SJSA1 (cell line): ENCODE measurements around the gene WFDC1. TPM values are rescaled to one million over a fixed set of nuclear protein-coding genes. Genes with fewer than 3 reads are reported as not detected.

Source experiments
- DNase-seq, 2 experiments: peaks; one replicate each; pipeline ENCODE4 v3.0.0-alpha.2; 2015 to 2020; ENCODE audit warnings: low spot score in 2 of 2, low read depth in 1 of 2
- H3K27ac ChIP-seq: fragments of 250-450 bp; sonication (Bioruptor Pico); 2 replicates; pipeline ENCODE4 v1.5.1; 2020; ENCODE audit warnings: mild to moderate bottlenecking, moderate library complexity
- H3K27me3 ChIP-seq: fragments of 250-450 bp; sonication (Bioruptor Pico); replicated peaks from 2 replicates; pipeline ENCODE4 v1.5.1; 2020; ENCODE audit warnings: mild to moderate bottlenecking, moderate library complexity
- H3K36me3 ChIP-seq: fragments of 250-450 bp; sonication (Bioruptor Pico); 2 replicates; pipeline ENCODE4 v1.5.1; 2020; ENCODE audit warnings: mild to moderate bottlenecking
- H3K4me1 ChIP-seq: fragments of 250-450 bp; sonication (Bioruptor Pico); replicated peaks from 2 replicates; pipeline ENCODE4 v1.6.1; 2021; ENCODE audit warnings: mild to moderate bottlenecking
- H3K4me3 ChIP-seq: fragments of 250-450 bp; sonication (Bioruptor Pico); 2 replicates; pipeline ENCODE4 v1.5.1; 2020; ENCODE audit warnings: mild to moderate bottlenecking
- H3K9me3 ChIP-seq: fragments of 250-450 bp; sonication (Bioruptor Pico); replicated peaks from 2 replicates; pipeline ENCODE4 v1.5.1; 2020; ENCODE audit warnings: mild to moderate bottlenecking
- total RNA-seq: library from RNA; depleted of rRNA; stranded (reverse); fragments of >200 nt; shearing (Covaris generic); gene quantifications from 2 replicates; pipeline ENCODE4 v1.2.3, GENCODE V29; 2014

WFDC1 gene
- total RNA-seq, 1 experiment from 2014 or later: 143 TPM

DNA sequence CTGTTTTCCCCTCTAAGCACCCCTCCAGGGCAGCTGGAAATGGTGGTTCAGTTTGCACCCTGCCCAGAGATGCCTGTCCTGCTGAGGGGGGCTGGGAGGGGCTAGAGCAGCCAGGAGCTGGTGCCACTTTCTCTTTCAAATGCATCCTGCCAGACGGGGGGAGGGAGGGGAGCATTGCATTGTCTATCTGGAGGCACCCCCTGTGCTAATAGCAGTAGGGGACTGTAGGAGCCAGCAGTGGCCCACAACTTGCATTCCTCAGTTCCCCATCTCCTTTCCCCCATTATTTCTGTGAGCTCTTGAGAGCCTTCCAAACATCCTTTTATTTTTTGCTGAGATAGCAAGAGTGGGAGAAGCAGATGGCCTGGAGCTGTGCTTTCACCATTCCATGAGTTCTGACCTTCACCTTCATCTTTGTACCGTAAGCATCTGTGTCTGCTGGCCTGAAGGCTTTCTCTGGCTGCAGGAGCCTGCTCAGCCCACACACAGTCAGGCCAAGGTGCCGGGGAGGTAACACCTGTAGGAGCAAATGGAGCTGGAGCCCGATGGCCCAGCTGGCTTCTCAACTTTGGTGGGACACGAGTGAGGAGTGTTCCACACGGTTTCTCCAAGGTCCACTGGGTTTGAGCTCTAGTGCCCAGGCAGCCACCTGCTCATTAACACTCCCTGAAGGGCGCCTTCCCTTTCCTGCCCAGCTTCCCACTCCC lies 5.2 kb downstream of the WFDC1 start:
- Histone ChIP-seq H3K4me3 (no peak overlapping the region), H3K9me3 (no peaks in the 10 kb centered on the region), H3K4me1 (peaks cover 79% of the 10 kb centered on the region), H3K36me3 (peaks cover 17% of the 10 kb centered on the region), H3K27me3 (no peaks in the 10 kb centered on the region), H3K27ac (no peak overlapping the region)
- no peak for DNase-seq

DNA sequence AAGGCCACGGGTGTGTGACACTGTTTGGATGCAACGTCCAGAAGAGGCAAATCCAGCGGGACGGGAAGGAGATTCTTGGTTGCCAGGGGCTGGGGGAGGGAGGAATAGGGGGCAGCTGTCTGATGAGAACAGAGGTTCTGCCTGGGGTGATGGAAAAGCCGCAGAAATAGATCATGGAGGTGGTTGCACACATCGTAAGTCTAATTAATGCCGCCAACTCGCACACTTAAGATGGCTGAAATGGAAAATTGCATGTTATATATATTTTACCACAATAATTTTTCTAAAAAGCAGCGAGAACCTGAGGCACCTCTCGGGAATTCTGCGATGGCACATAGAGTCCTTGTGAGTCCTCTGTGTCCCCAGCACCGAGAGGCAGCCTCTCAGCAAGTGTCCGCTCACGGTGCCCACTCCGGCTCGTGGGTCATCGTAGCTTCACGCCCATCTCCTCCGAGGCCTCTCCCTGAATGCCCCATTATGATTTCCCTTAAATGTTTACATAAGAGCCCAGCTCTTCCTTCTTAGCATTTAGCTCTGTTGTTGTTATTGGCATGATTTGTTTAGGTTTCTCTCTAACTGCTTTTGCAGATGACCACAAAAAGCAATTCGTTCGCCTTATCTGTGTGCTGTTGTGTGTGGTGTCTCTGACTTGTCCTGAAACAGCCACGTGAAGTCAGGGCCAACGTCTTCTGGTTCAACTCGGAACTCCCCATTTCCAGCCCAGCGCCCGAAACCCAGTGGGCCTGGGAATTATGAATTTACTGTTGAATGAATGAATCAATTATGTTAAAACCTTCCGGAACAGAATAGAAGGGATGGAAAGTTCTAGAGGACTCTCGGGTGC lies 7.7 kb downstream of the WFDC1 start:
- H3K36me3 ChIP-seq: peaks cover 14% of the 10 kb centered on the region
- no peaks in the 10 kb centered on the region for H3K27me3 ChIP-seq
- no peak overlapping the region for H3K4me3 ChIP-seq
- DNase-seq: peak; percentile 75 to 88
- peak overlapping the region; percentile 70 for H3K27ac ChIP-seq
- H3K9me3 ChIP-seq: no peaks in the 10 kb centered on the region
- H3K4me1 ChIP-seq: peaks cover 57% of the 10 kb centered on the region

- Histone ChIP-seq H3K4me1 (peaks cover 53% of the 10 kb centered on the region), H3K9me3 (no peaks in the 10 kb centered on the region), H3K4me3 (no peak overlapping the region), H3K27me3 (no peaks in the 10 kb centered on the region), H3K36me3 (peaks cover 14% of the 10 kb centered on the region), H3K27ac (peak overlapping the region; percentile 70)
- DNase-seq: peak; percentile 71 to 83
These were observed 8.3 kb downstream of the WFDC1 start for GRCh38 chr16:84303023-84303422.

GRCh38 chr16:84303516-84303915 lies 8.8 kb downstream of the WFDC1 start:
- peak overlapping the region; percentile 70 for H3K27ac ChIP-seq
- no peak overlapping the region for H3K4me3 ChIP-seq
- H3K4me1 ChIP-seq: peaks cover 51% of the 10 kb centered on the region
- H3K36me3 ChIP-seq: peaks cover 14% of the 10 kb centered on the region
- no peaks in the 10 kb centered on the region for H3K27me3 ChIP-seq
- no peak for DNase-seq
- no peaks in the 10 kb centered on the region for H3K9me3 ChIP-seq

DNA sequence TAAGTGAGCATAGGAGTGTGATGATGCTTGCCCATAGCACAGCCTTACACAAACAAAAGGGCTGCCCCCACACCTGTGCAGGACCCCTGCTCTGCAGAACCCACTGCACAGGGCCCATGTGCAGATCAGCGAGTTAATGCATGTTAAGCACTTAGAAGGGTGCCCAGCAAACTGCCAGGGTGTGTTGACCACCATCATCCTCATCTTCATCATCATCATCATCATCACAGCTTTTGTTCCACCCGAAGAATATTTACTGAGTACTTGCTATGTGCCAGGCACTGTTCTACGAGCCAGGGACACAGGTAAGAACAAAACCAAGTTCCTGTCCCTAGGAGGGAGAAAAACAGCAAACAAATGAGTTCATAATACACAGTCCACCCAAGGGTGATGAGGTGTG lies 11.9 kb downstream of the WFDC1 start:
- peaks cover 35% of the 10 kb centered on the region for H3K4me1 ChIP-seq
- no peak for DNase-seq
- H3K27me3 ChIP-seq: no peaks in the 10 kb centered on the region
- H3K4me3 ChIP-seq: no peak overlapping the region
- peaks cover 5% of the 10 kb centered on the region for H3K36me3 ChIP-seq
- no peaks in the 10 kb centered on the region for H3K9me3 ChIP-seq
- H3K27ac ChIP-seq: no peak overlapping the region

DNA sequence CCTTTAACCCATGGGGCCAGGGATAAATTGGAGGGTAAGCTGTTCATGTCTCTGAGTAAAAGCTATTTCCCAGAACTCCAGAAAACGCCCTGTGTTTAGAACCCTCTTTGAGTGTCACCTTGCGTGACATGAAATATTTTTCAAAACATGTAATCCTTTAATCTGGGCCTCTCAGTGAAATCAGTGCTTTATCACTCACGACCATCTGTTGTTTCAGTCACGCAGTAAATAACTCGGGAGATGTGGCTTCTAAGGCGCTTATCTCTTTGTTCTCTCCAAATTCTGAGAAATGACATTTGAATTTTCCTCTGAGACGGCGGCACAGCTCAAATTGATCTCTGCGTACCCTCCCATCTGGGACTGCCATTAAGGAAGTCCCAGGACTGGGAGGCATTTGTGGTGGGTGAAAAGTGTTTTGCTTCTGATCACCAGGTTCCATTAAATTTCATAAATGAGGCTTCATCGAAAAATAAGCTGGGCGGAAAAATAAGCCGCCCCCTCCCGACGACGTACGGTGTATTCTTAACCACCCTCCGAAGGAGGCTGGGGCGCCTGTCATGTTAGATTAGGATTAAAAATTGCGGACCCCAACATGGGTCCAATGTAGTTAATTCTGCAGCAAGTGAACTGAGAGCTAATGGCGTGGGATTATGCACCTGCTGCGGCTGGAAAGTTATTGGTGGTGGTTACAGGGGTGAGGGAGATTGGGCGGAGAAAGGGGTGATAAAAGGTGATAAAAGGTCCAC lies 12.7 kb downstream of the WFDC1 start:
- peaks cover 27% of the 10 kb centered on the region for H3K4me1 ChIP-seq
- H3K4me3 ChIP-seq: no peak overlapping the region
- H3K9me3 ChIP-seq: no peaks in the 10 kb centered on the region
- no peak overlapping the region for H3K27ac ChIP-seq
- DNase-seq: no peak
- H3K36me3 ChIP-seq: no peaks in the 10 kb centered on the region
- no peaks in the 10 kb centered on the region for H3K27me3 ChIP-seq

- DNase-seq: peak; percentile 59 to 75
- H3K27me3 ChIP-seq: no peaks in the 10 kb centered on the region
These were observed 13.4 kb downstream of the WFDC1 start for GRCh38 chr16:84308120-84308519.

DNA sequence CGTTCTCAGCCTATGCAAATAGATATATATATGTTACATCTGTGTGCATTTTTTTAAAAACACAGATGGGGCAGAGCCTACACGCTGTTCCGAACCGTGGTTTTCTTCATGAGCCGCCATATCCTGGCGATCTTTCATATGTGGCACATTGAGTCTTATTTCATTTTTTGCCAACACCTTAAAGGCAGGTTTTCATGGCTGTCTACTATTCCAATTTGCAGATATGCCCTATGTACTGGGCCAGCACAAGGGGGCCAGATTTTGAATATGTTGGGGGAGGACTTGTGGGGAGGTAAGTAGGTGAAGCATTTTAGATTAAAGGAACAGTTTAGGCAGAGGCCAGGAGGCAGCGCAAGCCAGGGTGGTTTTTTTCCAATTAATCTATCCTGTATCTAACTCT lies 16.0 kb downstream of the WFDC1 start:
- H3K4me1 ChIP-seq: no peaks in the 10 kb centered on the region; the same call in 1 of the 2 replicates
- no peaks in the 10 kb centered on the region for H3K27me3 ChIP-seq

More at GRCh38 chr16:84308120-84308519, 13.4 kb downstream of the WFDC1 start:
- Histone ChIP-seq H3K36me3 (no peaks in the 10 kb centered on the region), H3K9me3 (no peaks in the 10 kb centered on the region), H3K27ac (no peak overlapping the region), H3K4me3 (no peak overlapping the region), H3K4me1 (peaks cover 20% of the 10 kb centered on the region)

DNA sequence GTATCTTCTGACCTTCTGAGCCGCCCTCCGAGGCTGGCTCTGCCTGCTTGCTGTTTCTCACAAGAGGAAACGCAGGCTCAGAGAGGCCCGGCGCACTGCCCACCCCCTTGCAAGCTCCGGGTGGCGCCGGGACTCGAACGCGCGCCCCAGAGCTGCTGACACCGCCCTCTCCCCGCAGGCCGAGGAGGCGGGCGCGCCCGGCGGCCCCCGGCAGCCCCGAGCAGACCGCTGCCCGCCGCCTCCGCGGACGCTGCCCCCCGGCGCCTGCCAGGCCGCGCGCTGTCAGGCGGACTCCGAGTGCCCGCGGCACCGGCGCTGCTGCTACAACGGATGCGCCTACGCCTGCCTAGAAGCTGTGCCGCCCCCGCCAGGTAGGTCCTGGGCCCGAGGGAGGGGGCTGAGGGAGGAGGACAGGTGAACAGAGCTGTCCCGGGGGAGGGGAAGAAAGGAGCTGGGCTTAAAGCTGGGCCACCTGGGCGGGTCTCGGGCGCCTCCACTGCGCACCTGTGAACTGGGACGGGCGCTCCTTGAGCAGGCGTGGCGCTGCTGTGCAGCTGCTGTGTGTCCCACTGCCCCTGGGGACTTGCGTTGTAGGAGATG lies 18.2 kb downstream of the WFDC1 start:
- no peaks in the 10 kb centered on the region; the same call in 1 of the 2 replicates for H3K4me1 ChIP-seq
- no peak overlapping the region for H3K27ac ChIP-seq
- H3K9me3 ChIP-seq: 0 out of 2 replicates have a peak, but pooled peaks cover 3% of the 10 kb centered on the region
- peaks cover 5% of the 10 kb centered on the region; the same call in 1 of the 2 replicates for H3K36me3 ChIP-seq
- no peaks in the 10 kb centered on the region for H3K27me3 ChIP-seq
- no peak overlapping the region for H3K4me3 ChIP-seq
- DNase-seq: no peak

More for the DNA sequence above, 16.0 kb downstream of the WFDC1 start:
- H3K4me3 ChIP-seq: no peak overlapping the region
- no peaks in the 10 kb centered on the region for H3K9me3 ChIP-seq
- DNase-seq: no peak
- H3K36me3 ChIP-seq: no peaks in the 10 kb centered on the region
- H3K27ac ChIP-seq: no peak overlapping the region

DNA sequence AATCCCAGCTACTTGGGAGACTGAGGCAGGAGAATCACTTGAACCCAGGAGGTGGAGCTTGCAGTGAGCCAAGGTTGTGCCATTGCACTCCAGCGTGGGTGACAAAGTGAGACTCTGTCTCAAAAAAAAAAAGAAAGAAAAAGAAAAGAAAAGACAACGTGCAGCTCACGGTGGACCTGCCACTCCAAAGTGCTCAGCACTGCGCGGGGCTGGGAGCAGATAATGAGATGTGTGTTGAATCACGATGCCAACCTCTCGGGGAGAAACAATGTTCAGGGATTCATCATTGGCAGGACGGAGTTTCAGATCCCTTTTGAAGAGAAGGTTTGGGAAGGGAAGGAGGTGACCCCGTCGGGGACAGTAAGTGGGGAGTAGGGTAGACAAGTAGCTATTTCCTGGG lies 19.2 kb downstream of the WFDC1 start:
- no peak overlapping the region for H3K27ac ChIP-seq
- 0 out of 2 replicates have a peak, but pooled peaks cover 3% of the 10 kb centered on the region for H3K9me3 ChIP-seq
- no peak for DNase-seq
- no peaks in the 10 kb centered on the region for H3K27me3 ChIP-seq
- H3K4me1 ChIP-seq: no peaks in the 10 kb centered on the region
- peaks cover 8% of the 10 kb centered on the region; the same call in 1 of the 2 replicates for H3K36me3 ChIP-seq
- no peak overlapping the region for H3K4me3 ChIP-seq

GRCh38 chr16:84314373-84314772 lies 19.7 kb downstream of the WFDC1 start:
- Histone ChIP-seq H3K36me3 (peaks cover 12% of the 10 kb centered on the region; the same call in 1 of the 2 replicates), H3K9me3 (0 out of 2 replicates have a peak, but pooled peaks cover 3% of the 10 kb centered on the region), H3K27me3 (no peaks in the 10 kb centered on the region), H3K4me1 (no peaks in the 10 kb centered on the region), H3K27ac (no peak overlapping the region), H3K4me3 (no peak overlapping the region)
- no peak for DNase-seq

DNA sequence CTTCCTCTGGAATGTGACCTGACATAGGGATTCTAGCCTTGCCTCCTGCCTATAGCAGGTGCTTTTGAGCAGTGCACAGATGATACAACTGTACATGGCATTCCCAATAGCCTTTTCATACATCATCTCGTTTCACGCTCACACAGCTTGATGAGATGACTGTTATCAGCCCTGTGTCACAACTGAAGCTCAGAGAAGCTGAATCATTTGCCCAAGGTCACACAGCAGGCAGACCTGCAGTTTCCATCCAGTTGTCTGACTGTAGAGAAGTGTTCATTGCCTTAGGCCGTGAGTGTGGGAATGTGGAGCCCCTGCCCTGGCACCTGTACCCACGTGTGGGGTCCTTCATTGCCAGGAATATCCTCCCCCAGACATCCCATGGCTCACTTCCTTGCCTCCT lies 20.1 kb downstream of the WFDC1 start:
- Histone ChIP-seq H3K36me3 (peaks cover 14% of the 10 kb centered on the region; the same call in 1 of the 2 replicates), H3K4me3 (no peak overlapping the region), H3K9me3 (0 out of 2 replicates have a peak, but pooled peaks cover 3% of the 10 kb centered on the region), H3K27me3 (no peaks in the 10 kb centered on the region), H3K4me1 (no peaks in the 10 kb centered on the region), H3K27ac (no peak overlapping the region)
- no peak for DNase-seq

DNA sequence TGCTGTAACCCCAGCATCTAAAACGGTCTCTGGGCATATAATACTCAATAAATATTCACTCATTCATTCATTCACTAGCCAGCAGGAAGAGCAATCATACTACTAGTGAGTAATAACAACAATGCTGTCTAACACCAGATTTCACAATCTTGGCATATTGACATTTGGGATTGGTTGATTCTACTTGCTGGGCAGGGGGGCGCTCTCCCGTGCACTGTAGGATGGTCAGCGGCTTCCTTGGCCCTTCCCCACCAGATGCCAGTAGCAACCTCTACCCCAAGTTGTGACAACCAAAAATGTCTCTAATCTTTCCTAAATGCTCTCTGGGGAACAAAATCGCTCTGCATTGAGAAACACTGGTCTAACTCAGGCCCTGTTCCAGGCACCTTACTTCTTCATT lies 20.7 kb downstream of the WFDC1 start:
- Histone ChIP-seq H3K27ac (no peak overlapping the region), H3K4me1 (no peaks in the 10 kb centered on the region), H3K36me3 (peaks cover 18% of the 10 kb centered on the region; the same call in 1 of the 2 replicates), H3K27me3 (no peaks in the 10 kb centered on the region), H3K9me3 (0 out of 2 replicates have a peak, but pooled peaks cover 3% of the 10 kb centered on the region), H3K4me3 (no peak overlapping the region)
- no peak for DNase-seq
